Breast epithelium (tissue), 4 donors: ENCODE data around the gene CASQ1. TPM values are rescaled to one million over a fixed set of nuclear protein-coding genes. Genes with fewer than 3 reads are reported as not detected.
A peak's percentile ranks its signal among the peaks of the same experiment; 100 is the strongest.

ENCODE experiments used
- DNase-seq, 2 donors: peaks; one replicate each; pipeline ENCODE4 v3.0.0-alpha.2; 2019; ENCODE audit warnings: low spot score in 2 of 2
- H3K27ac ChIP-seq, 2 donors: fragments of 200-600 bp; sonication (generic) in 1 of 2; one replicate each; pipeline ENCODE4 v1.5.1; 2016 to 2019; ENCODE audit warnings: mild to moderate bottlenecking in 1 of 2
- H3K27me3 ChIP-seq, 2 donors: fragments of 200-600 bp; sonication (generic) in 1 of 2; one replicate each; pipeline versions ENCODE4 v1.5.1 to v1.6.0; 2017 to 2019; ENCODE audit warnings: control low read depth in 1 of 2, mild to moderate bottlenecking in 1 of 2
- H3K36me3 ChIP-seq: fragments of 200-600 bp; one replicate; pipeline ENCODE4 v1.5.1; 2019
- H3K4me1 ChIP-seq, 2 donors: fragments of 200-600 bp; sonication (generic); one replicate each; pipeline ENCODE4 v1.5.1; 2016 to 2019; ENCODE audit warnings: control low read depth in 1 of 2
- H3K4me3 ChIP-seq, 3 donors: fragments of 200-600 bp; sonication (generic); 1 replicate in 2 of 3; 2 replicates in 1 of 3; pipeline ENCODE4 v1.5.1; 2016 to 2019; ENCODE audit warnings: mild to moderate bottlenecking in 3 of 3, moderate library complexity in 2 of 3
- H3K9me3 ChIP-seq, 2 donors: fragments of 200-600 bp; sonication (generic) in 1 of 2; one replicate each; pipeline ENCODE4 v1.5.1; 2016 to 2019; ENCODE audit warnings: control low read depth in 1 of 2
- POLR2A ChIP-seq: fragments of 450-650 bp; IDR thresholded peaks from one replicate; pipeline ENCODE4 v1.6.1; 2016; ENCODE audit warnings: antibody characterized with exemption, mild to moderate bottlenecking, moderate library complexity
- POLR2AphosphoS5 ChIP-seq, 3 donors: sonication (generic); formaldehyde crosslinking; IDR thresholded peaks; one replicate each; pipeline ENCODE4 v1.6.1; 2017; ENCODE audit warnings: antibody characterized with exemption in 3 of 3
- intact Hi-C: fragments of 100-400 bp; cut with DNase I; formaldehyde crosslinking; loops from one replicate; pipeline ENCODE4 v1.15.1; 2023; ENCODE audit warnings: low total_unique reads
- total RNA-seq, 3 donors: library from RNA; depleted of rRNA; stranded (reverse); fragments of >200 nt; gene quantifications; one replicate each; pipeline ENCODE4 v1.1.0, GENCODE V29; 2016
- TF ChIP-seq, protein P1 (sequence below), 3 donors: fragments of 450-650 bp; IDR thresholded peaks; one replicate each; pipeline ENCODE4 v1.5.1; 2016 to 2017; ENCODE audit warnings: antibody characterized with exemption in 3 of 3, mild to moderate bottlenecking in 3 of 3, moderate library complexity in 3 of 3

The CASQ1 gene
- total RNA-seq, 3 donors from 2014 or later: 0.59 TPM; not detected in 2

GRCh38 chr1:160192234-160192633, 1.9 kb downstream of the CASQ1 start:
- Histone ChIP-seq H3K4me3 (no peak overlapping the region), H3K9me3 (no peaks in the 10 kb centered on the region), H3K27ac (no peak overlapping the region), H3K36me3 (no peaks in the 10 kb centered on the region), H3K4me1 (peaks cover 0 to 6% of the 10 kb centered on the region in 2 donors), H3K27me3 (no peaks in the 10 kb centered on the region)
- intact Hi-C loops: loop anchor here (10.0 kb wide), 1 partner anchor 257 kb away; no protein-coding TSS in a partner anchor
- TF ChIP-seq POLR2A: no peak
- TF ChIP-seq, protein P1, sequence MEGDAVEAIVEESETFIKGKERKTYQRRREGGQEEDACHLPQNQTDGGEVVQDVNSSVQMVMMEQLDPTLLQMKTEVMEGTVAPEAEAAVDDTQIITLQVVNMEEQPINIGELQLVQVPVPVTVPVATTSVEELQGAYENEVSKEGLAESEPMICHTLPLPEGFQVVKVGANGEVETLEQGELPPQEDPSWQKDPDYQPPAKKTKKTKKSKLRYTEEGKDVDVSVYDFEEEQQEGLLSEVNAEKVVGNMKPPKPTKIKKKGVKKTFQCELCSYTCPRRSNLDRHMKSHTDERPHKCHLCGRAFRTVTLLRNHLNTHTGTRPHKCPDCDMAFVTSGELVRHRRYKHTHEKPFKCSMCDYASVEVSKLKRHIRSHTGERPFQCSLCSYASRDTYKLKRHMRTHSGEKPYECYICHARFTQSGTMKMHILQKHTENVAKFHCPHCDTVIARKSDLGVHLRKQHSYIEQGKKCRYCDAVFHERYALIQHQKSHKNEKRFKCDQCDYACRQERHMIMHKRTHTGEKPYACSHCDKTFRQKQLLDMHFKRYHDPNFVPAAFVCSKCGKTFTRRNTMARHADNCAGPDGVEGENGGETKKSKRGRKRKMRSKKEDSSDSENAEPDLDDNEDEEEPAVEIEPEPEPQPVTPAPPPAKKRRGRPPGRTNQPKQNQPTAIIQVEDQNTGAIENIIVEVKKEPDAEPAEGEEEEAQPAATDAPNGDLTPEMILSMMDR (IDR thresholded peaks at IDR 0.05): no peak
- no peak for TF ChIP-seq POLR2AphosphoS5 (IDR thresholded peaks at IDR 0.05)
- DNase-seq: no peak

DNA sequence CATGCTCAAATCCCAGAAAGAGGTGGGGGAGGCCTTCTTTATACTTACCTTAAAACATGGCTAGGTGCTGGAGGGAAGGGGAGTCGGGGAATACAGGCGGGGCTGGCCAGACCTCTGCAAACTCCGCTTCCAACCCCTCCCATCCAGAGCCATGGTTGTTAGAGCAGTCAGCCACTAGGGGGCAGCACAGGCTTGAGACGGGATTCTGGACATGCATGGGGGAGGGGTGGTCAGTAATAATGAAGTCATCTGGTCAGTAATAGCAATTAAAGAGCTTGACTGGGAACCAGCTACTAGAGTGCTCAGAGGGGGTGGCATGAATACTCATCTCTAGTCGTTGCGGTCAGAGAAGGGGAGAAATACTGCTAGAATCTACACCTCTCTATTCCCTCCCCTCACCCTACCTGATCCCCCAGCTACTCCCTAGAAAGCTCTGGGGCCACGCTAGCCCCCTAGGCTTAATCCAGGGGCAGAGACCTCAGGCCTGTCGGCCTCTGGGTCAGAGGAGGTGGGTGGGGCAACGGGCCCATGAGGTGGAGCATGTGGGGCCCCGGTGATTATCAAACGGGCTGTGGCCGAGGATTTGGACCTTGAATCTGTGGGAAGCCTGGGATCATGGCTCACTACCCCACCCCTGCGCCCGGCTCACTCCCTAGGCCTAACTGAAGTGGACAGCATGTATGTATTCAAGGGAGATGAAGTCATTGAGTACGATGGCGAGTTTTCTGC, 2.9 kb downstream of the CASQ1 start:
- DNase-seq: peak; percentile 76 to 86
- intact Hi-C loops: loop anchor here (10.0 kb wide), 1 partner anchor 258 kb away; no protein-coding TSS in a partner anchor
- no peak for TF ChIP-seq POLR2A
- peak in 2 of 3 donors; percentile 22 to 40 for TF ChIP-seq POLR2AphosphoS5 (IDR thresholded peaks at IDR 0.05)
- TF ChIP-seq, protein P1 (IDR thresholded peaks at IDR 0.05): peak; percentile 97 to 98 (median 97)

DNA sequence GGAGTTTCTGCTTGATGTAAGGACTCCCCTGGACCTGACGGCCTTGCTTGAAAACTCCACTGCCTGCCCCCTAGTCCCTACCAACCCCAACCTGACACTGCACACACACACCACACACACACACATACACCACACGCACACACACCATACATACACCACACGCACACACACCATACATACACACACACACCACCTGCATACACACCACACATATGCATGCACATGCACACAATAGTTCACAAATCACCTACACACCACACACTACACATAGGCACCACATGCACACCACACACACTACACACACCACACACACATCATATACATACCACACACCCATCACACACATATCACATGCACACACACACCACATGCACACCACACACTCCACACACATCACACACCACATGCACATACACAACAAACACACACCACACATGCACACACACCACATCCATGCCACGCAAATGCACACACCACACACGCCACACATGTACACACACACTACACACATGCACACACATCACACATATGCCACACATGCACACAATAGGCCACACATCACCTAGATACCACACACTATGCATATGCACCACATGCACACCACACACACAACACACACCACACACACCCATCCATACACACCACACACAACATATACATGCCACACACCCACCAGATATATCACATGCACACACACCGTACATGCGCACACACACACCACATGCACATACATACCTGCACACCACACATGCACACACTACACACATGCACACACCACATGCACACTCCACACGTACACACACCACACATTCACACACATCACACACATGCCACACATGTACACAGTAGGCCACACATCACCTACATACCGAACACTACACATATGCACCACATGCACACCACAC, 3.7 kb downstream of the CASQ1 start:
- H3K27ac ChIP-seq: no peak overlapping the region
- intact Hi-C loops: loop anchor here (10.0 kb wide), 1 partner anchor 259 kb away; no protein-coding TSS in a partner anchor
- TF ChIP-seq, protein P1 (IDR thresholded peaks at IDR 0.05): no peak
- no peak for TF ChIP-seq POLR2AphosphoS5 (IDR thresholded peaks at IDR 0.05)
- no peak for TF ChIP-seq POLR2A

More for the DNA sequence above, 2.9 kb downstream of the CASQ1 start:
- Histone ChIP-seq H3K4me3 (no peak overlapping the region), H3K9me3 (no peaks in the 10 kb centered on the region), H3K36me3 (no peaks in the 10 kb centered on the region), H3K27me3 (no peaks in the 10 kb centered on the region), H3K27ac (no peak overlapping the region), H3K4me1 (peaks cover 0 to 6% of the 10 kb centered on the region in 2 donors)

GRCh38 chr1:160194737-160195059, 4.3 kb downstream of the CASQ1 start:
- no peak overlapping the region for H3K27ac ChIP-seq
- no peak for DNase-seq
- no peak for TF ChIP-seq POLR2A
- no peaks in the 10 kb centered on the region for H3K9me3 ChIP-seq
- intact Hi-C loops: loop anchor here (10.0 kb wide), 1 partner anchor 260 kb away; no protein-coding TSS in a partner anchor
- H3K4me1 ChIP-seq: peaks cover 0 to 6% of the 10 kb centered on the region in 2 donors
- no peak overlapping the region for H3K4me3 ChIP-seq
- H3K27me3 ChIP-seq: no peaks in the 10 kb centered on the region
- no peaks in the 10 kb centered on the region for H3K36me3 ChIP-seq

More for the DNA sequence above, 3.7 kb downstream of the CASQ1 start:
- H3K4me1 ChIP-seq: peaks cover 0 to 6% of the 10 kb centered on the region in 2 donors
- no peaks in the 10 kb centered on the region for H3K9me3 ChIP-seq
- H3K4me3 ChIP-seq: no peak overlapping the region
- H3K36me3 ChIP-seq: no peaks in the 10 kb centered on the region
- no peaks in the 10 kb centered on the region for H3K27me3 ChIP-seq
- DNase-seq: no peak

GRCh38 chr1:160196143-160196542, 5.8 kb downstream of the CASQ1 start:
- intact Hi-C loops: loop anchor here (10.0 kb wide), 1 partner anchor 261 kb away; no protein-coding TSS in a partner anchor

More at GRCh38 chr1:160196143-160196542, 5.8 kb downstream of the CASQ1 start:
- Histone ChIP-seq H3K9me3 (no peaks in the 10 kb centered on the region), H3K4me3 (no peak overlapping the region), H3K4me1 (peaks cover 0 to 6% of the 10 kb centered on the region in 2 donors), H3K27me3 (no peaks in the 10 kb centered on the region), H3K36me3 (no peaks in the 10 kb centered on the region), H3K27ac (no peak overlapping the region)
- TF ChIP-seq POLR2A (no peak), POLR2AphosphoS5 (IDR thresholded peaks at IDR 0.05) (no peak)
- TF ChIP-seq, protein P1 (IDR thresholded peaks at IDR 0.05): no peak
- DNase-seq: no peak
